Activated CD4-positive, alpha-beta T cell treated with anti-CD3 and anti-CD28 coated beads, Interleukin-2, amount 10 ng/mL, durations not matched to agents 7 days and 5 days (primary cell): ENCODE measurements around the gene GATA3. TPM values are rescaled to one million over a fixed set of nuclear protein-coding genes. Genes with fewer than 3 reads are reported as not detected.

Experiments used
- CTCF ChIA-PET: fragments of 350-600 bp; sonication (Branson Sonifier 250); formaldehyde crosslinking; loops from one replicate; lab custom pipeline; 2021; ENCODE audit warnings: antibody characterized with exemption; lab: Charles Lee
- POLR2A ChIA-PET: fragments of 350-600 bp; sonication (Branson Sonifier 250); formaldehyde crosslinking; loops from one replicate; lab custom pipeline; 2021; ENCODE audit warnings: antibody characterized with exemption; lab: Charles Lee
- DNase-seq: peaks from one replicate; pipeline ENCODE4 v3.0.0-alpha.2; 2020
- H3K27ac Mint-ChIP-seq: one replicate; pipeline ENCODE4 v1.8.0; 2021; ENCODE audit warnings: mild to moderate bottlenecking, moderate library complexity, mixed read lengths
- H3K27me3 Mint-ChIP-seq: one replicate; pipeline ENCODE4 v1.8.0; 2021; ENCODE audit warnings: mixed read lengths
- H3K36me3 Mint-ChIP-seq: one replicate; pipeline ENCODE4 v1.8.0; 2021; ENCODE audit warnings: low read depth, mixed read lengths
- H3K4me1 Mint-ChIP-seq: one replicate; pipeline ENCODE4 v1.8.0; 2021; ENCODE audit warnings: mixed read lengths
- H3K4me3 Mint-ChIP-seq: one replicate; pipeline ENCODE4 v1.8.0; 2021; ENCODE audit warnings: mild to moderate bottlenecking, moderate library complexity, mixed read lengths
- H3K9me3 Mint-ChIP-seq: one replicate; pipeline ENCODE4 v1.8.0; 2021; ENCODE audit warnings: mixed read lengths
- total RNA-seq, 2 experiments: library from RNA; stranded (reverse); gene quantifications; one replicate each; pipeline ENCODE4 v1.2.3, GENCODE V29; 2021

GATA3 gene
- total RNA-seq, 2 experiments from 2014 or later: 48.1 to 52.0 TPM

DNA sequence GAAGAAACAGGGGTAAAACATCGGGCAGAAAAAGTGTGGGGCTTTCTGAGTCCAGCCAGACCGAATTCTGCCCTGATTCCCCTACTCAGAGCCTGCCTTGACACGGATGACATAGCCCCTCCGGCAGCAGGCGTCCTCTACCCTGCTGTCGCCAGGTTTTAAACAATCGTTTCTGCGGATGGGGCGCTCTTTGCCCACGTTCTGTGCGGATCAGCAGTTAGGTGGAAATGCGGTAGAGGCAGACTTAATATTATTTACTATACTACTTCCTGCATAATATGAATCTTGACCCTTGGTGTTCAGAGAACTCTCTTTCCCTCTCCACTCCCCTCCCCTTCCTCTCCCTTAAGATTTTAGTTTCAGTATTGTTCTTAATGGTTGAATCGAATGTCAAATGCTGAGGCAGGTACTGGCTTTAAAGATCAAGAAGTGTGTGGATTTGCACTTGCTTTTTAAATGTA is 2.4 kb downstream of the GATA3 start:
- H3K9me3 Mint-ChIP-seq: no peaks in the 10 kb centered on the region
- H3K4me3 Mint-ChIP-seq: peak overlapping the region; percentile 97
- H3K4me1 Mint-ChIP-seq: peaks cover 58% of the 10 kb centered on the region
- peak; percentile 60 for DNase-seq
- peak overlapping the region; percentile 99 for H3K27ac Mint-ChIP-seq
- peaks cover 65% of the 10 kb centered on the region for H3K36me3 Mint-ChIP-seq
- POLR2A ChIA-PET: interaction anchor here (0.6 kb wide), 1 partner anchor 169 kb away, joined by 3 read pairs; no protein-coding TSS in a partner anchor
- peaks cover 14% of the 10 kb centered on the region for H3K27me3 Mint-ChIP-seq
- CTCF ChIA-PET: interaction anchor here (1.1 to 1.4 kb wide), 2 partner anchors 11 to 12 kb away, joined by 3 read pairs; no protein-coding TSS in a partner anchor

DNA sequence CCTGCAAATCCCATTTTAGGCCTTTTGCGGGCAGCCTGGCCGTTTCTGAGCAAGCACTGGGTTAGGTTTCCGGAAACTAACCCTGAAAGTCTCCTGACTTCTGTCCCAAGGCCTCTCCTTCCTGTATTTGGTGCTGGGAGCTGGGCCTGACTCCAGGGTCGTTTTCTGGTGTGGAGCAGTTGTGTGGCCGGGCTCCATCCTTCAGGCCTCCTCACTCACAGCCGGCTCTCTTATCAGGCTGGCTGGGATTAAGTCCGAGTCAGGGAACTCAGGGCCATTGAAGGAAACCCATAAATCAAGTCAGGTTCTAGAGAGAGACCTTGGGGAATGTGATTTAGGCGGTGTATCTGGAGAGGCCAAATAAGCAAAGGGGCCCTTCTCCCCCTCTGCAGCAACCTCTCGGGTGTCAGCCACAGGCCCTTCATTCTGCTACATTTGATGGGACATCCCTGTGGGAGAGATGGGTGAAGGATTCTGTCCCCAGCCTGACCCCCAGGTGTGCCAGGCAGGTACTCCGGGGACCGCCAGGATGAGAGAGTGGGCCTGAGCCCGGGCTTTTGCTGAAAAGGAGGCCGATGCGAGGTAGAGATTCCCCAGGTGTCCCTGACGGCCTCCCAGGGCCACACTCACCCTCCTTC is 3.3 kb downstream of the GATA3 start:
- Mint-ChIP-seq H3K9me3 (no peaks in the 10 kb centered on the region), H3K27me3 (peaks cover 5% of the 10 kb centered on the region), H3K4me3 (peak overlapping the region; percentile 97), H3K27ac (peak overlapping the region; percentile 99), H3K4me1 (peaks cover 58% of the 10 kb centered on the region), H3K36me3 (peaks cover 69% of the 10 kb centered on the region)
- DNase-seq: no peak
- POLR2A ChIA-PET: interaction anchor here (0.6 kb wide), 1 partner anchor 168 kb away, joined by 3 read pairs; no protein-coding TSS in a partner anchor
- CTCF ChIA-PET: interaction anchor here (1.1 kb wide), 1 partner anchor 12 kb away, joined by 3 read pairs; no protein-coding TSS in a partner anchor

DNA sequence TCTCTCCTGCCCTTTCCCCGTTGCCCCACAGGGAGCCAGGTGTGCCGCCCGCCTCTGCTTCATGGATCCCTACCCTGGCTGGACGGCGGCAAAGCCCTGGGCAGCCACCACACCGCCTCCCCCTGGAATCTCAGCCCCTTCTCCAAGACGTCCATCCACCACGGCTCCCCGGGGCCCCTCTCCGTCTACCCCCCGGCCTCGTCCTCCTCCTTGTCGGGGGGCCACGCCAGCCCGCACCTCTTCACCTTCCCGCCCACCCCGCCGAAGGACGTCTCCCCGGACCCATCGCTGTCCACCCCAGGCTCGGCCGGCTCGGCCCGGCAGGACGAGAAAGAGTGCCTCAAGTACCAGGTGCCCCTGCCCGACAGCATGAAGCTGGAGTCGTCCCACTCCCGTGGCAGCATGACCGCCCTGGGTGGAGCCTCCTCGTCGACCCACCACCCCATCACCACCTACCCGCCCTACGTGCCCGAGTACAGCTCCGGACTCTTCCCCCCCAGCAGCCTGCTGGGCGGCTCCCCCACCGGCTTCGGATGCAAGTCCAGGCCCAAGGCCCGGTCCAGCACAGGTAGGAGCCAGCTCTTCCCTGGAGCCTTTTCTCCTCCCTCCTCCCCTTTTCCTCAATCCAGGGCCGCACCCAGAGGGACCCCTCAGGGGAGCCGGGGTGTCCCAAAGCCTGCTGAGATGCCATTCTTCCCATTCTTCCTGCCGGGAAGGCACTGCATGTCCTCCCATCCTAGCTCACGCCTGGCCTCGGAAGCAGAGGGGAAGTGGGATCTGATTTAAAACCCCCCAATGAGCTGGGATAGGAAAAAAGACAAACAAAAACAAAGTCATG is 4.0 kb downstream of the GATA3 start:
- peaks cover 76% of the 10 kb centered on the region for H3K36me3 Mint-ChIP-seq
- CTCF ChIA-PET: interaction anchor here (0.6 to 2.1 kb wide), 4 partner anchors 13 to 273 kb away, joined by 3 to 7 read pairs (median 4); no protein-coding TSS in a partner anchor

DNA sequence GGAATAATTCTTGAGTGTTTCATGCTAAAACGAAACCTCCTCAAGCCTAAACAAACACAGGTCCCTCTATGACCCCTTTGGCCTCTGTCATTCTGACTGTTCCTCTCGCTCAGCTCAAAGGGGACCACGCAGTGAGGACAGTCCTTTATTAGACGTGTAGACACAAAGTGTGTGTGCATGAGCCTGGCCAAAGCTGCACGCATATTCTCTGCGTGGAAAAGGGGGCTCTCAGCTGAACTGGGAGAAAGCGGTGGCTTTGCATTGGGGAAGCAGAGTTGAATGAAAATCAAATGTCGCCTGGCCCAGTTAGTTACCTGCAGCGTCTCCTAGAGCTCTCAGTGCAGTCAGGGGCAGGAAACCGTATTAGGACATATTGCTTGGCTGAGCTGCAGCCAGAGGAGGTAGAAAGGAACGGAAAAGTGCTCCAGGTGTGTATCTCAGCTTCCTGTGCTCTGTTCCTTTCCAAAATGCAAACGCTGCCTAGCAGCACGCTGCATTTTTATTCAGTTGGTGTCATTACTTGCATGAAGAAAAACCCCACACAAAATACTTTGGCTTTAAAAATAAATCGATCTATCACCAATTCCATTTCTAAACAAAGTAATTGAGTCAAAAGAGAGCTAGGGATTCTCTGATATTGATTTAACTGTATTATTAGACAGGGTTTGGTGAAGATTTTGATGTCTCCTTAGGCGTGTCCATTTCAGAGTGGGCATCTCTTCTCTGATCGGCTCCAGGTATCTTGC is 4.9 kb downstream of the GATA3 start:
- ChIA-PET CTCF (interaction anchor here (0.7 to 2.6 kb wide), 10 partner anchors 12 to 729 kb away, joined by 3 to 9 read pairs (median 4); no protein-coding TSS in a partner anchor), POLR2A (interaction anchor here (1.0 to 1.1 kb wide), 2 partner anchors 266 to 273 kb away, joined by 3 to 5 read pairs; no protein-coding TSS in a partner anchor)
- Mint-ChIP-seq H3K4me1 (peaks cover 67% of the 10 kb centered on the region), H3K36me3 (peaks cover 84% of the 10 kb centered on the region), H3K4me3 (peak overlapping the region; percentile 97), H3K27me3 (no peaks in the 10 kb centered on the region), H3K27ac (peak overlapping the region; percentile 99), H3K9me3 (no peaks in the 10 kb centered on the region)
- DNase-seq: no peak

More for the DNA sequence above, 4.0 kb downstream of the GATA3 start:
- H3K27me3 Mint-ChIP-seq: no peaks in the 10 kb centered on the region
- peaks cover 59% of the 10 kb centered on the region for H3K4me1 Mint-ChIP-seq
- POLR2A ChIA-PET: no interaction called here
- no peaks in the 10 kb centered on the region for H3K9me3 Mint-ChIP-seq
- DNase-seq: no peak
- H3K27ac Mint-ChIP-seq: peak overlapping the region; percentile 99
- peak overlapping the region; percentile 97 for H3K4me3 Mint-ChIP-seq

DNA sequence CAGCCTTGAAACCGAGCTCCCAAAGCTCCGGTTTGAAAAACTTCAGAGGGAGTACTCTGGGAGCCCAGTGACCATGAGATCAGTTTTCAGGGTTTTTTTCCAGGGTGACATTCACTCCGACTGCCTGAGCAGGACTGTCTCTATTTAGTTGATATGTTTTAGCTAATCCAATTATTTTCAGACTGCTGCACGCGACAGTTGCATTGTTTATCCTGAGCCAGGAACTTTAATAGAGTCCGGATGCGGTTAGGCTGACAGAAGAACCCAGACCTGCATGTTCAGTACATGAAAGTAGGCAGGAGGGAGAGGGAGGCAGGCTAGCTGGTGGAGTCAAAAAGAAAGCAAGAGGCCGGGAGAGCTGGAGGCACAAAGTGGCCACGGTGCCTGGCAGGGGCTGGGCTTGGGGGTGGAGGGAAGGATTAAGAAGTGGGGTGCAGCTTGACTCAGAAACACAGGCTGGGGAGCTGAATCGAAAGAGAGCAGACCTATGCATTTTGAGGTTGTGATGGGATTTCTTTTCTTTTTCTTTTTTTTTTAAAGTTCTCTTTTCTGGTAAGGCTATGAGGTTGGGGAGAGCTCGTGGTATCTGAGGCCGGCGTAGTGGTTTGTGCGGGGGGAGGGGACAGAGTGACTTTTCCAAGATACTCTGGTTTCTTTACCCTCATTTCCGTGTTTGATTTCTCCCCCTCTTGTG is 5.7 kb downstream of the GATA3 start:
- H3K4me1 Mint-ChIP-seq: peaks cover 72% of the 10 kb centered on the region
- peaks cover 88% of the 10 kb centered on the region for H3K36me3 Mint-ChIP-seq
- ChIA-PET POLR2A (interaction anchor here (0.7 to 1.1 kb wide), 5 partner anchors 124 to 372 kb away, joined by 3 to 8 read pairs (median 6); no protein-coding TSS in a partner anchor), CTCF (interaction anchor here (0.6 to 2.6 kb wide), 15 partner anchors 11 to 728 kb away, joined by 3 to 9 read pairs (median 3); no protein-coding TSS in a partner anchor)
- DNase-seq: peak; percentile 86
- H3K9me3 Mint-ChIP-seq: no peaks in the 10 kb centered on the region
- H3K4me3 Mint-ChIP-seq: peak overlapping the region; percentile 97
- H3K27ac Mint-ChIP-seq: peak overlapping the region; percentile 99
- H3K27me3 Mint-ChIP-seq: no peaks in the 10 kb centered on the region

DNA sequence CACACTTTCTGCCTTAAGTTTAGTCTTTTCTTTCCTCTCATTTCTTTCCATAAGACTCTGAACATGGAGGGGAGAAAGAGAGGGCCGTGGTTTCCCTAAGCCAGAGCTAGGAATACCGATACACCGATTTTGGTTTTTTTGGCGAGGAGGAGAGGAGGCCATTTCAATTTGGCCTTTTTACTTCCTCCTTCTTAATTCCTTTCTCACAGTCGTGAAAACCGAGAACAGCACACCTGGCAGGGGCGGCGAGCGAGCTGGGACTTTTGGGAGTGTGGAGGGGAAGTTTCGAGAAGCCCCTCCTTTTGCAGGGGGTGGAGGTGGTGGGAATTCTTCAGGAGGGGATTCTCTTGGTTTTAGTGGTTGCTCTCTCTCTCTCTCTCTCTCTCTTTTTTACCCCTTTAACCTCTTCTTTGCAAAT is 6.2 kb downstream of the GATA3 start:
- DNase-seq: no peak
- POLR2A ChIA-PET: interaction anchor here (0.6 to 1.1 kb wide), 5 partner anchors 73 to 342 kb away, joined by 3 to 7 read pairs (median 4); no protein-coding TSS in a partner anchor
- CTCF ChIA-PET: interaction anchor here (0.5 to 2.6 kb wide), 8 partner anchors 11 to 176 kb away, joined by 3 to 9 read pairs (median 4); no protein-coding TSS in a partner anchor

DNA sequence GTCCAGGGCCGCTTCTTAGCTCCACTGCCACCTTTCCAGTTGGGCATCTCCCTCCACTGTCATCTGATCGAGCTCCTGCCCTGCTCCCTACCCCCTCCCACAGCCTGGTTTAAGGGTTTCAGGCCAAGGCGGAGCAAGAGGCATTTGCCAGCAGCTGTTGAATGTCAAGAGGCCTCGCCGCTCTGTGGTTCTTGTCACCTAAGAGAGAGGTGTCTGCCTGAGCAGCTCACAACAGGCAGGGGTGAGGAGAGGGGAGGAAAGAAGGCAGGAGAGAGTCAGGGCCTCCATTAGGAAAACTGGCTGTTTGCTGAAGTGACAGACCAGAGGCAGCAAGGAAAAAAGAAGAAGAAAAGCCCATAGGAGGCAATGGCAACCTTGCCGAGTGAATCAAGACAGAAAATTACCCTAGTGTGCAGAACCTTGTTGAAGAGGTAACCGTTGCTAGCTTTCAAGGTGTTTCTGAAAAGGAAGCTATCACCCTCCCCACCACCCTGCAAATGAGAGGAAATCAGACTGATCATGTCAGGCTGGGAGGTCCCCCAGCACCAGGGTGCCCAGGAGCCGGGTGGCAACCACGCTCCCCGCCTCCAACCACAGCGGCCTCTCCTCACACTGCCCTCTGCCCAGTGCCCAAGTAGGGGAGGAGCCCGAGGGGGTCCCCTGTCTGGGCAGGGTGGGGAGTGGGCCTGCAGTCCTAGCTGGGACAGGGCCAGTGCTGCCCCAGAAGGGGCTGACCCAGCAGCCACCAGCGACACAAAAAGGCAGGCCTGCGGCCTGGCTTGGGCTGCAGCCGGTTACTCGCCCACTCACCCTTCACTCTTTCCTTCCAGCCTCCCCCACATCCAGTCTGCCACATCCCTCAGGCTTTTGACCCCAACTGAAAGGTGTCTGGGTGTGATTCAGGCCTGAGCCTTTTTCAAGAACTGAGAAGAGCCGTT is 7.1 kb downstream of the GATA3 start:
- CTCF ChIA-PET: interaction anchor here (0.5 to 2.6 kb wide), 6 partner anchors 10 to 177 kb away, joined by 3 to 9 read pairs (median 4); no protein-coding TSS in a partner anchor
- POLR2A ChIA-PET: interaction anchor here (0.6 to 0.7 kb wide), 5 partner anchors 72 to 341 kb away, joined by 3 to 4 read pairs (median 3); no protein-coding TSS in a partner anchor

More for the DNA sequence above, 6.2 kb downstream of the GATA3 start:
- H3K4me3 Mint-ChIP-seq: peak overlapping the region; percentile 97
- H3K9me3 Mint-ChIP-seq: no peaks in the 10 kb centered on the region
- no peaks in the 10 kb centered on the region for H3K27me3 Mint-ChIP-seq
- peak overlapping the region; percentile 99 for H3K27ac Mint-ChIP-seq
- H3K4me1 Mint-ChIP-seq: peaks cover 77% of the 10 kb centered on the region
- H3K36me3 Mint-ChIP-seq: peaks cover 90% of the 10 kb centered on the region

DNA sequence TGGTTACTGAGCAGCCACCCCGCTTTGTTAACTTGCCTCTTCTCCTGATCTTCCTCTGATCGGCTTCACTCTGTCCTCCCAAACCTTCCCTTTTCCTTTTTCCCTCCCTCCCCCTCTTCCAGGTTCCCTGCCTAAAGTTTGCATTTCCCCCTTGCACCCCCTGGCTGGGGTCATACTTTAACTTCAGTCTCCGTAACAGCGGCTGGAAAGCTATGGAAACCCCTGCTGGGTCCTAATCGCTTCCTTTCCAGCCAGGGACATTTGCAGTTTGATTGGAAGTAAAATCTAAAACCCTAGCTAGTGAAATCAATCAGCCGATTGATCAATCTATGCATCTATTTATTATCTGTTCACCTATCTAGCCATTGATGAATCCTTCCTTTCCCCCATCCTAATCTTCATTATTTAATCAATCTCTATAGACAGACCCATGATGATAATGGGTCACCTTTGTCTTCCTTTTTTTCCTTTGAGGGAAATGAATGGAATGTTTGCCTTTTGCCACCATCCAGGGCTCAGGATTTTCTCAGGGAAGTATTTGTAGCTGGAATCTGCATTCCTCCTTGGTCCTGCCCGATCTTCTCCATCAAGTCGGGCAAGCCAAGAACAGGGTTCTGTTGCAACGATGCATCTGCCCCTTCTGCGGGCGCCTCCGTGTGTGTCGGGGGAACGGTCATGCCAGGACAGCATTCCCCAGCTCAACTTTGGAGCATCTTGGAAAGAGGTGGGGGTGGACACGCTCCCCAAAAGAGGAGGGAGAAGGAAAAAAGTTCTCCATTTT is 8.8 kb downstream of the GATA3 start:
- POLR2A ChIA-PET: interaction anchor here (0.7 kb wide), 1 partner anchor 277 kb away, joined by 5 read pairs; no protein-coding TSS in a partner anchor
- H3K4me1 Mint-ChIP-seq: peaks cover 93% of the 10 kb centered on the region
- peak overlapping the region; percentile 40 for H3K4me3 Mint-ChIP-seq
- DNase-seq: no peak
- H3K27ac Mint-ChIP-seq: peak overlapping the region; percentile 99
- no peaks in the 10 kb centered on the region for H3K27me3 Mint-ChIP-seq
- H3K36me3 Mint-ChIP-seq: peaks cover 95% of the 10 kb centered on the region
- CTCF ChIA-PET: interaction anchor here (0.6 to 1.6 kb wide), 5 partner anchors 12 to 383 kb away, joined by 3 to 6 read pairs (median 3); no protein-coding TSS in a partner anchor
- H3K9me3 Mint-ChIP-seq: no peaks in the 10 kb centered on the region

More for the DNA sequence above, 7.1 kb downstream of the GATA3 start:
- peak; percentile 63 for DNase-seq
- peaks cover 85% of the 10 kb centered on the region for H3K4me1 Mint-ChIP-seq
- peak overlapping the region; percentile 99 for H3K27ac Mint-ChIP-seq
- peaks cover 95% of the 10 kb centered on the region for H3K36me3 Mint-ChIP-seq
- peak overlapping the region; percentile 97 for H3K4me3 Mint-ChIP-seq
- no peaks in the 10 kb centered on the region for H3K9me3 Mint-ChIP-seq
- H3K27me3 Mint-ChIP-seq: no peaks in the 10 kb centered on the region

DNA sequence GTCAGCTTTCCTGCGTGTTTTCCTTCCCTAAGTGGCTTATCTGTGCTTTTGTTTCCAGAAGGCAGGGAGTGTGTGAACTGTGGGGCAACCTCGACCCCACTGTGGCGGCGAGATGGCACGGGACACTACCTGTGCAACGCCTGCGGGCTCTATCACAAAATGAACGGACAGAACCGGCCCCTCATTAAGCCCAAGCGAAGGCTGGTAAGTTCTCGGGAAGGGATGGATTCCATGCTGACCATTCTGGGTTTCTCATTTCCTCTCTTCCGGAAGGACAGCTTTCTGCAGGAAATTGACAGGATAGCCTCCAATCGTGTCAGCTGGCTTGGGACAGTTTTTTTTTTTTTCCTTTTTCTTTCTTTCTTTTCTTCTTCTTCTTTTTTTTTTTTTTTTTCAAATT is 9.4 kb downstream of the GATA3 start:
- ChIA-PET CTCF (interaction anchor here (1.0 to 1.6 kb wide), 5 partner anchors 10 to 409 kb away, joined by 3 to 6 read pairs (median 3); partner anchors contain the start of gene GATA3), POLR2A (no interaction called here)
- peaks cover 93% of the 10 kb centered on the region for H3K4me1 Mint-ChIP-seq

More for the DNA sequence above, 9.4 kb downstream of the GATA3 start:
- no peak overlapping the region for H3K27ac Mint-ChIP-seq
- no peak for DNase-seq
- no peaks in the 10 kb centered on the region for H3K9me3 Mint-ChIP-seq
- peaks cover 95% of the 10 kb centered on the region for H3K36me3 Mint-ChIP-seq
- no peaks in the 10 kb centered on the region for H3K27me3 Mint-ChIP-seq
- no peak overlapping the region for H3K4me3 Mint-ChIP-seq
